ENCODE data around the gene REXO5.

GRCh38 chr16:20859699-20860098, 53.4 kb downstream of the REXO5 start:
- no peak for TF ChIP-seq CTCF (IDR thresholded peaks at IDR 0.05)
- TF ChIP-seq POLR2A (IDR thresholded peaks at IDR 0.05), result no peak
- TF ChIP-seq EP300 (IDR thresholded peaks at IDR 0.05), result no peak
